Ascending aorta (tissue), 2 donors: Measurements from ENCODE around the gene FHOD3. TPM values are rescaled to one million over a fixed set of nuclear protein-coding genes. Genes with fewer than 3 reads are reported as not detected.
A peak's percentile ranks its signal among the peaks of the same experiment; 100 is the strongest.

Source experiments
- DNase-seq, 2 donors: peaks; one replicate each; pipeline ENCODE4 v3.0.0-alpha.2; 2019; ENCODE audit warnings: low spot score in 2 of 2
- H3K27ac ChIP-seq, 2 donors: fragments of 200-600 bp; sonication (generic); one replicate each; pipeline ENCODE4 v1.5.1; 2016 to 2017; ENCODE audit warnings: mild to moderate bottlenecking in 1 of 2
- H3K27me3 ChIP-seq: fragments of 200-600 bp; sonication (generic); one replicate; pipeline ENCODE4 v1.5.1; 2017
- H3K36me3 ChIP-seq, 2 donors: fragments of 200-600 bp; sonication (generic); one replicate each; pipeline ENCODE4 v1.5.1; 2016
- H3K4me1 ChIP-seq, 2 donors: fragments of 200-600 bp; sonication (generic); one replicate each; pipeline ENCODE4 v1.5.1; 2016 to 2017; ENCODE audit warnings: mild to moderate bottlenecking in 1 of 2
- H3K4me3 ChIP-seq, 2 donors: fragments of 200-600 bp; sonication (generic); one replicate each; pipeline ENCODE4 v1.5.1; 2016 to 2017; ENCODE audit warnings: mild to moderate bottlenecking in 1 of 2
- H3K9me3 ChIP-seq, 2 donors: fragments of 200-600 bp; sonication (generic); one replicate each; pipeline ENCODE4 v1.5.1; 2016
- intact Hi-C: fragments of 100-400 bp; cut with DNase I; formaldehyde crosslinking; loops from one replicate; pipeline ENCODE4 v1.15.1; 2023
- total RNA-seq: library from RNA; depleted of rRNA; stranded (reverse); fragments of >200 nt; gene quantifications from one replicate; pipeline ENCODE4 v1.1.0, GENCODE V29; 2016
- TF ChIP-seq, protein P1 (sequence below), 3 experiments: fragments of 200-600 bp in 2 of 3; fragments of 450-650 bp in 1 of 3; sonication (generic) in 2 of 3; IDR thresholded peaks; one replicate each; pipeline ENCODE4 v1.5.1; 2016 to 2019; ENCODE audit warnings: antibody characterized with exemption in 3 of 3, mild to moderate bottlenecking in 1 of 3, moderate library complexity in 1 of 3

Gene FHOD3
- total RNA-seq, 1 donor from 2014 or later = 12.7 TPM

DNA sequence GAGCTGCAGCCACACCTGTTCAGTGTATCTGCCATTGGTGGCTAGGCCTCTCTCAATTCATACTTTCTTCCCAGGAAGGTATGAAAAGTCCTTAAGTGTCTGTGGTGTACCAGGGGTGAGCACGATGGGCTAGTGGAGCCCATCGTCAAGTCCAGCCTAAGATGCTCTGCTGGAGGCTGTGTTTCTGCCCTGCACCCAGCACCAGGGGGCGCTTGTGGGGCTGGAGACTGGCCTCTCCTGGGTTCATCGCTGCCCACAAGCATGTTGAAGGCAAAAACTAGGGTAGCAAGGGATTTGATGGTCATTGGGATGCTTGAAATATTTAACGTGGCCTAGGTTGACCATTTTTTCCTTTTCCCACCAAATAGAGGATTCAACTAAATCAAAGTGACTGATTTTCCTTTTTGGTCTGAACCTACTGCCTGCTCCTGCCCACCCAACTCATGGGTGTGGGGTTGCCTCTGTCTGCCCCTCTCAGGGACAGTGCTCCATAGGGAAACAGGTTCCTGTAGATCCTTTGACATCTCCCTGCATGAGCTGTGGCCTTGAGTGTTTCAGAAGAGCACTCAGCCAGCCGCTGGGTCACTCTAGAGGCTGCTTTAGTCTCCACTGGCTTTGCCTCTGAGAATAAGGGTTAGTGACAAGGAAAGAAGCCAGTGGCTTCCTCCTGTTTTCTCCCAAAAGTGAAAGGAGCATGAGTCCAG, 472.2 kb downstream of the FHOD3 start:
- Histone ChIP-seq H3K27ac (no peak overlapping the region), H3K9me3 (peaks cover 0 to 7% of the 10 kb centered on the region in 2 donors), H3K4me1 (peaks cover 0 to 6% of the 10 kb centered on the region in 2 donors), H3K36me3 (no peaks in the 10 kb centered on the region), H3K4me3 (no peak overlapping the region), H3K27me3 (no peaks in the 10 kb centered on the region)
- DNase-seq = no peak
- TF ChIP-seq, protein P1, sequence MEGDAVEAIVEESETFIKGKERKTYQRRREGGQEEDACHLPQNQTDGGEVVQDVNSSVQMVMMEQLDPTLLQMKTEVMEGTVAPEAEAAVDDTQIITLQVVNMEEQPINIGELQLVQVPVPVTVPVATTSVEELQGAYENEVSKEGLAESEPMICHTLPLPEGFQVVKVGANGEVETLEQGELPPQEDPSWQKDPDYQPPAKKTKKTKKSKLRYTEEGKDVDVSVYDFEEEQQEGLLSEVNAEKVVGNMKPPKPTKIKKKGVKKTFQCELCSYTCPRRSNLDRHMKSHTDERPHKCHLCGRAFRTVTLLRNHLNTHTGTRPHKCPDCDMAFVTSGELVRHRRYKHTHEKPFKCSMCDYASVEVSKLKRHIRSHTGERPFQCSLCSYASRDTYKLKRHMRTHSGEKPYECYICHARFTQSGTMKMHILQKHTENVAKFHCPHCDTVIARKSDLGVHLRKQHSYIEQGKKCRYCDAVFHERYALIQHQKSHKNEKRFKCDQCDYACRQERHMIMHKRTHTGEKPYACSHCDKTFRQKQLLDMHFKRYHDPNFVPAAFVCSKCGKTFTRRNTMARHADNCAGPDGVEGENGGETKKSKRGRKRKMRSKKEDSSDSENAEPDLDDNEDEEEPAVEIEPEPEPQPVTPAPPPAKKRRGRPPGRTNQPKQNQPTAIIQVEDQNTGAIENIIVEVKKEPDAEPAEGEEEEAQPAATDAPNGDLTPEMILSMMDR (IDR thresholded peaks at IDR 0.05) = peak in 2 of 3 experiments; percentile 24 to 40
- intact Hi-C loops = loop anchor here (1.0 kb wide), 1 partner anchor 40 kb away; no protein-coding TSS in a partner anchor

DNA sequence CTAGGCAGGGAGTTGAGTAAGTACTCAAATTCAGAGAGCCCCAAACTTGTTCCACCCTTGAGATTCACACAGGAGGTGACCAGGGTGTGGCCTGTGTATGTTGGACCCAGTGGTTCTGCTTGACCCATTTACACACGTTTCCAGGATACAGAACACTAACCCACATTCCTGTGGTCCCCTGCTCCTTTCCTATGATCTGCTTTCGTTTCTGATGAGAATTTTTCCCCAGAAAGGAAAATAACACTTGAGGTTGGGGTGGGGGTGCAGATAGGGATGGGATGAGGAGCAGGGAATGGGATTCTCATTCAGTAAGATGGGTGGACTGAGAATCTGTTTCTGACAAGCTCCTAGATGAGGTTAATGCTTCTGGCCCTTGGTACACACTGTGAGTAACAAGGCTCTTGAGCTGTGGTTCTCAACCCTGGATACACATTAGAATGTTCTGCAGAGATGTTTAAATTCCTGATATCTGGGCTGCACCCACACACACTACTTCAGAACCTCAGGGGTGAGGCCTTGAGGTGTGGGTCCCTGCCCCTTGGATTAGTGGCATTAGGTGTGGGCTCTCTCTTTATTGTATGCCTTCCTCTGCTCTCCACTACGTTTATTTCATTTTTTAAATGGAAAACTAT, 472.9 kb downstream of the FHOD3 start:
- intact Hi-C loops = loop anchor here (1.0 kb wide), 1 partner anchor 39 kb away; no protein-coding TSS in a partner anchor
- DNase-seq = no peak
- H3K27me3 ChIP-seq = no peaks in the 10 kb centered on the region
- peaks cover 0 to under 1% of the 10 kb centered on the region in 2 donors for H3K9me3 ChIP-seq
- no peak overlapping the region for H3K4me3 ChIP-seq
- no peak overlapping the region for H3K27ac ChIP-seq
- TF ChIP-seq, protein P1 (IDR thresholded peaks at IDR 0.05) = no peak
- H3K36me3 ChIP-seq = no peaks in the 10 kb centered on the region
- H3K4me1 ChIP-seq = peaks cover 0 to 6% of the 10 kb centered on the region in 2 donors

DNA sequence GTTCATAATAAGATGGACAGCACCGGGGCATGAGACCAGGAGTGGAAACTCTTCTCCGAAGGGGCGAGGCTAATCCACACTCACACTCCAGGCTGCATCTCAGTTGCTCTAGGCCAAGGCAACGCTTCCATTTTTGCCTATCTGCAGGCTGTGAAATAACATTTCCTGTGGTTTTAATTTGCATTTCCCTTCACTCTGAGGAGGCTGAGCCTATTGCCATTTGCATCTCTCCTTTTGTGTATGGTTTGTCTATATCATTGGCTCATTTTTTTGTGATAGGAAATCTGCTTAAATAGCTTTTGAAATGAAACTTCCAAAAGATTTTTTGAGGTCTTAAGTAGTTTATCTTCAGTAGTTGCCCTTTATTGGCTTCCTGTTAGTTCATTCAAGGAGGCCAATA, 473.7 kb downstream of the FHOD3 start:
- Histone ChIP-seq H3K27ac (no peak overlapping the region), H3K36me3 (no peaks in the 10 kb centered on the region), H3K4me1 (peaks cover 0 to 6% of the 10 kb centered on the region in 2 donors), H3K9me3 (no peaks in the 10 kb centered on the region), H3K27me3 (no peaks in the 10 kb centered on the region), H3K4me3 (no peak overlapping the region)
- no peak for DNase-seq
- intact Hi-C loops = no loop called here
- TF ChIP-seq, protein P1 (IDR thresholded peaks at IDR 0.05) = no peak

DNA sequence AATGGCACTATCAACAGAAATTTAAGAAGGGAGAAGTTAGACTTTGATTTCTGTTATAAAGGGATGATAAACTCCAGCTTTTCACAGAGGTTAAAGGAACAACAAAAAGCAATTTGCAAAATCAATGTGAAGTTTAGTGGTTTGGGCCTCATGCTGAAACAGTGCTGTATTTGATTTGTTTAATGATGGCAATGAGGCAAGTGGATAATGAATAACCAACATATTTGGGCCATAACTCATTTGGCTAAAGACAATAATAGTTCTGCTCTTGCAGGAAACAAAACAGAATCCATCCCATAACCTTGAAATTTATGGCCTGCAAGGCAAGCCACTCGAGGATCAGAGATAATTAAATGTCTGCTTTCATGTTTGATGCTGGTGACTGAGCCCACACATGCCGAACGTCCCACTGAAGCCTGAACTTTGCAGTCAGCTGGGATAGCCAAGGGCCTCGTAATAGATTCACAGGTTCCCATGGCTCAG, 474.8 kb downstream of the FHOD3 start:
- no peak for DNase-seq
- Histone ChIP-seq H3K4me3 (no peak overlapping the region), H3K27ac (no peak overlapping the region), H3K9me3 (no peaks in the 10 kb centered on the region), H3K4me1 (peaks cover 0 to 6% of the 10 kb centered on the region in 2 donors), H3K27me3 (no peaks in the 10 kb centered on the region), H3K36me3 (no peaks in the 10 kb centered on the region)
- TF ChIP-seq, protein P1 (IDR thresholded peaks at IDR 0.05) = no peak
- intact Hi-C loops = no loop called here

DNA sequence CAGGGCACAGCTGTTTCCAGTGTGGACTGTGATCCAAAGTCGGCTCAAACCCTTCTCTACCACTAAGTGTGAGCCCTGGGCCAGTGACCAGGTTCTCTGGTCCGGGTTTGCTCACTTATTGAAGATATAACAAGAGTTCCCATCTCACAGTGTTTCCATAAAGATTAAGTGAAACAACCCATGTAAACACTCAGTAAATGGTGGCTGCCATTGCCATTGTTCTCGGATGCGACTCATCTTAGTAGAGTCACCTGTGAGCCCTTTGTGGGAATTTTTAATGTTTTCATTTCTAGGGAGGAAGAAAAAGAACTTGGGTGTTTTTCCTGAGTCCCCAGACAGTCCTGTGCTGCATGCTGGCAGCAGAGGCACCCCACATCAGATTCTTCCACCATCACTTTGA, 477.9 kb downstream of the FHOD3 start:
- no peak for DNase-seq
- H3K4me1 ChIP-seq = peaks cover 0 to 6% of the 10 kb centered on the region in 2 donors
- no peaks in the 10 kb centered on the region for H3K27me3 ChIP-seq
- H3K27ac ChIP-seq = no peak overlapping the region
- H3K36me3 ChIP-seq = peaks cover 0 to 5% of the 10 kb centered on the region in 2 donors
- H3K9me3 ChIP-seq = no peaks in the 10 kb centered on the region
- intact Hi-C loops = no loop called here
- H3K4me3 ChIP-seq = no peak overlapping the region
- TF ChIP-seq, protein P1 (IDR thresholded peaks at IDR 0.05) = no peak
